ENCODE data around the gene IRAK1.

The IRAK1 gene

DNA sequence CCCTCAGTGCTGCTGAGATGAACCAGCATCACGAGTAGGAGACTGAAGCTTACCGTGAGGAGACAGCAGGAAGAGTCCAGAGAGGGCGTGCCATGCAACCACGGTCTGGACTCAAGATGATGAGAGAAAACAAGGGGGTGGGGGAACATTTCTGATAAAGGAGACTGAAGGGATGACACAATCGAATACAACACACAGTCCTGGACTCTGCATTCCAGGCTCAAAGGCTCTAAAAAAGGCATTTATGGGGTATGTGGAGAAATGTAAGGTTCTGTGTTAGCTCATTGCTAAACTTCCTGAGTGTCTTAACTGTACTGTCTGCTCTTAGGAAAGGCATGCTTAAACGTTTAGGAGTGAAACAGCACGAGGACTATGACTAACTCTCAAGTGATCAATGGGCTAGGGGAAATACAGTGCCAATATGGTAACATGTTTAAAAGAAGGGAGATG is 20.6 kb upstream of the IRAK1 start:
- DNase-seq, result no peak

DNA sequence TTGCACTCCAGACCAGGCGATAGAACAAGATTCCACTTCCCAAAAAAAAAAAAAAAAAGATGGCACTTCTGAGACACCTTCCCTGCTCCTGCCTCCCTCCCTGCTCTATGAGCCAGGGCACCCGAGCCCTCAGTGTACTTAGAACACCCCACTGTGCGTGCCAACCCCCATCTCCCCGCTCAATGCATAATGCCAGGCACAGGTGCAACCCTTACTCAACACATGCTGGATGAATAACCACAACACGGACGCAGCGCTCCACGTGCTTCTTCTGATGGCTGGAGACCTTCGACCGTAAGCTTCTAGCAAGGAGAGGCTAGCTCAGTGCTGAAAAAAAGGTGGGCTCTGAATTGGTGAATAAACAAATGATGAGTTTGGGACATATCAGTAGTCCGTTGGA is 19.9 kb upstream of the IRAK1 start:
- no peak for DNase-seq

DNA sequence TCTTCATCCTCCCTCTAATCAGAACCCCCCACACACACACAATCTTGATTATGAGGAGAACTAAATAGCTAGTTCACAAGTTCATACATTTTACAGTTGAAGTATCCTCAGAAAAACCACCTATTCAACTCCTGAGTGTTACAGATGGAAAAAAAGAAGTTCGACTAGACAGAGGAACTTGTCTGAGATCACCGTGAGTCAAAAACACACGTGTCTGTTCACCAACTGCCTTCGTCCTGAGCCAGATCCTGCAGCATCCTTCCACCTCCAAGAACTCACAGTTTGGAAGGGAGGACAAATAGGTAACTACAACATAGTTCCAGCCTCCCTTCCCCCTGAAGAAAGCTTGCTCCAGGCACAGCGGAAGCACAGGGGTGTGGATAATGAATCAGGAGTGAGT is 19.0 kb upstream of the IRAK1 start:
- DNase-seq, result no peak

DNA sequence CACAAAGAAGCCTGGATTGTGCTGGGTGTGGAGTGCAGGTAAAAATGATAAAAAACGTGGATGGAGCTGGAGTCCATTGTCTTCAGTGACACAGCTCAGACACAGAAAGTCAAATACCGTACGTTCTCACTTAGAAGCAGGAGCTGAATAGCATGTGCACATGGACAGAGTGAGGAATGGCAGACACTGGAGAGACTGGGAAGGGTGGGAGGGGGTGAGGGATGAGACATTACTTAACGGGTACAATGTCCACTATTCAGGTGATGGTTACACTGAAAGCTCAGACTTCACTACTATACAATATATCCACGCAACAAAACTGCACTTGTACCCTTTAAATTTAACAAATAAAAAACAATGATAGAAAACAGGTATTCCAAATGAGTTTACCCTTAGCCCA is 18.1 kb upstream of the IRAK1 start:
- DNase-seq, result no peak

DNA sequence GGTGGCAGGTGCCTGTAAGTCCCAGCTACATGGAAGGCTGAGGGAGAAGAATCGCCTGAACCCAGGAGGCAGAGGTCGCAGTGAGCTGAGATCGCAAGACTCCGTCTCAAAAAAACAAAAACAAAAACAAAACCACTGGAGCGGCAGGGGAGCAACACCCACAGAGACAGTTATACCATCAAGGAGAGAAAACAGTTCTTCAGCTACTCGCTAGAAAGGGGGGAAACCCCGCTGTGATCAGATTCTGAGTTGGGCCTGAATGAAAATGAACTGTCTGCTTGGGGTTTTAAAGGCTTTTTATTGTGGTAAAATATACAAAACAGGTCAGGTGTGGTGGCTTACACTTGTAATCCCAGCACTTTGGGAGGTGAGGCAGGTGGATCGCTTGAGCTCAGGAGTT is 16.8 kb upstream of the IRAK1 start:
- DNase-seq, result no peak

DNA sequence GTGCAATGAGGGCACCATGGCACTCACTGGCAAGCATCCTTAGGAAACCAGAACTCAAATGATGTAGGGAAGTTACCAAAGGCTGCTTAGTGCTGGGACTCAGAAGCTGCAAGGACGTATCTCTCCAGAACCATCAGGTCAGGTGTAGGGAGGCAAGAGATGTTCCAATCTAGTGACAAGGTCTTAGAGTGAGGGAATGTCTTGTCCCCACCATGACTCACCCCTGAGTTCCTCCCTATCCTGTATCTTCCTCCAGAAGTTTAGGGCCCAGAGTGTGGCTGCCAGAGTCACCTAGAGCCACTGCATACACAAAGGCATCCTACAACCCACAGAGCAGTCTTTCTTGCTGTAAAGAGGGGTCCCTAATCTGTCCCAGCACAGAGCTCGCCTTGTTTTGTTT is 14.1 kb upstream of the IRAK1 start:
- DNase-seq, result no peak

DNA sequence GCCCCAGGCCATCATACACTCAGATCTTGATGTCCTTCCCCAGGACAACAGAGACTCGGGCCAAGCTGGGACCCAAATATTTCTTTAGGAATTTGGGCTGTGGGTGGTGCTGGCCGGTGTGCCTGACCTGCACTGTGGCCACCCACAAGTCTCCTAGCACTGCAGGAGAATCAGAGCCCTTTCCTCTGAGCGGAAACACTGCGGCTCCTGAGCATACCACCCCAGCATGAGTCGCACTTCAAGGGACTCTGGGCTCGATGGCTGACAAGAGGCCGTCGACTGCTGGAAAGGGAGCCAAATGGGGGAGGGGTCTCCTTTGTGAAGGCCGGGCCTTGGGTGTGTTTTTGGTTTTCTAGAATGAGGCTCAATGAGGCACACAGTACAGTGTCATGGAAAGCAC is 13.0 kb upstream of the IRAK1 start:
- DNase-seq, result no peak

DNA sequence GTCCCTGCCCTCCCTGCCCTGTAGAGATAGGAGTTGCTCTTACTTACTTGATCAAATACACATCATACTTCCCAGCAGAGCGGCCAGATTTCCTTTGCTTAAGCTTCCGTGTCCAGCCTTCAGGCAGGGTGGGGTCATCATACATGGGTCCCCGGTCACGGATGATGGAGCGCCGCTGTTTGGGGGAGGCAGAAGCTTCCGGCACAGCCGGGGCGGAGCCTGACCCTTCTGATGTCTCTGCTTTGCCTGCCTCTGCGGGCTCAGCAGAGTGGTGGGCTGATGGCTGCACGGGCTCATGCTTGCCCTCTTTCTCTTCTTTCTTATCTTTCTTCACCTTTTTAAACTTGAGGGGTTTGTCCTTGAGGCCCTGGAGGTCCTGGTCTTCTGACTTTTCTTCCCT is 12.5 kb upstream of the IRAK1 start:
- no peak for DNase-seq

DNA sequence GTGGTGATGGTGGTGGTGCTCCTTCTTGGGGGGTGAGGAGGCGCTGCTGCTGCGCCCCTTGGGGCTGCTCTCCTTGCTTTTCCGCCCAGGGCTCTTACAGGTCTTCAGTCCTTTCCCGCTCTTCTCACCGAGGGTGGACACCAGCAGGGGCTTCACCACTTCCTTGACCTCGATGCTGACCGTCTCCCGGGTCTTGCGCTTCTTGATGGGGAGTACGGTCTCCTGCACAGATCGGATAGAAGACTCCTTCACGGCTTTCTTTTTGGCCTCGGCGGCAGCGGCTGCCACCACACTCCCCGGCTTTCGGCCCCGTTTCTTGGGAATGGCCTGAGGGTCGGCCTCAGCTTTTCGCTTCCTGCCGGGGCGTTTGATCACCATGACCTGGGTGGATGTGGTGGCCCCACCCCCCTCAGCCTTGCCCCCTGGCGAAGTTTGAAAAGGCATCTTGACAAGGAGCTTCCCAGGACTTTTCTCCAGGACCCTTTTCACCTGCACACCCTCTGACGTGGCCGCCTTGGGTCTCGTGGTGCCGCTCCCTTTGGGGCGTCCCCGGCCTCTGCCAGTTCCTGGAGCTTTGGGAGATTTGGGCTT is 11.1 kb upstream of the IRAK1 start:
- DNase-seq, result no peak

DNA sequence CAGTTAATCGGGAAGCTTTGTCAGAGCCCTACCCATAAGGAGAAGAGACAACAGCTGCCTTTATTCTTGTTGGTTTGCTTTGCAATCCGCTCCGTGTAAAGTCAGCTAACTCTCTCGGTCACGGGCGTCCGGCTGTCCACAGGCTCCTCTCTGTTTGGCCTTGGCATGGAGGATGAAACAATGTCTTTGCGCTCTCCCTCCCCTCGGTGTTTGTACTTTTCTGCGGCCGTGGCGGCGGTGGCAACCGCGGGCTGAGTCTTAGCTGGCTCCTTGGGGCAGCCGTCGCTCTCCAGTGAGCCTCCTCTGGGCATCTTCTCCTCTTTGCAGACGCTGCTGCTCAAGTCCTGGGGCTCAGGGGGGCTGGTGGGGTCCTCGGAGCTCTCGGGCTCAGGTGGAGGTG is 10.6 kb upstream of the IRAK1 start:
- DNase-seq, result no peak

DNA sequence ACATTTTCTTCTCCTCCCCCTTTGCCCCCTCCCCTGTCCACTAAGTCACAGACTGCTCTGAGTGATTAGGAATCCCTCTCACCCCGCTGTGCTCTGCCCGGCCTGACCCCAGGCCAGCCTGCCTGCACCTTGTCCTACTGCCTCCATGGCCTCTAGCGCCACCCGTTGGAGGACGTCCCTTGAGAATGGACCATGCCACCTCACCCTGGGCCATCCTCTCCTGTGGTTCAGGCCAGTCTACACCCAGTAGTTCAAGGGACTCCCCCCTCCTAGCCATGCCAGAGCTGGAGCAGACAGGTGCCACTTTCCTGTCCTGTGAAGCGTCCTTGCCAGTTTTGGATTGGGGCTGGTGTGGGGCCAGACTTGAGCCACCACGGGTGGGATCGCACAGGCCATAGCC is 9.7 kb upstream of the IRAK1 start:
- DNase-seq, result no peak

DNA sequence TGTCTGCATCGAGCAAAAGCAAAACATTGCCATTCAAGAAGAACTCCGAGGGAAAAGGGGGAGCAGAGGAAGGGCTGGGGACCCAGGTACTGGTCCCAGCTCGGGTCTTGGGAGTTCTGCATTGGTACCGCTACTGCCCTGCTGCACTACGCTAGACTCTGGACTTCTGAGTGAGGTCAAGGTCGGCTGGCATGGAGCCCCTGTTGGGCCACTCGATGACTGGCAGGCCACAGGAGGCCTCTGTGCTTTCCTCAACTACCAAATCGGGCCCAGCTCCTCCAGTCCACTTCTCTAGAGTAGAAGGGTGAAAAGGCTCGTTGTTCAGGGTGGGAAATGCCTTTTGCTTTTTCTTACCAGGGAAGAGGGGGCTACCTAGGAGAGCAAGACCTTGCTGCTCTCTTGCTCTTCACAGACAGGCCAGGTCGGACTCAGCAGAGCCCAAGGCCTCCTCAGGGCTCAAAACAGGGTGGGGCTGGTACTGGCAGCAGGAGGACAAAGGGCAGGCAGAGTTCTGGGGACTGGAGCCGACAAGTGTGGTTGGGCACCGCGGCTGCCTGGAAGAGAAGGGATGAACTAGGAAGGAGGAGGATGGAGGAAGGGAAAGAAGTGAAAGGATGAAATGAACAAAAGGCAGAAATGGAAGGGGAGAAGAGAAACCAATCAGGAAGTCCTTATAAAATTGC is 8.9 kb upstream of the IRAK1 start:
- no peak for DNase-seq

DNA sequence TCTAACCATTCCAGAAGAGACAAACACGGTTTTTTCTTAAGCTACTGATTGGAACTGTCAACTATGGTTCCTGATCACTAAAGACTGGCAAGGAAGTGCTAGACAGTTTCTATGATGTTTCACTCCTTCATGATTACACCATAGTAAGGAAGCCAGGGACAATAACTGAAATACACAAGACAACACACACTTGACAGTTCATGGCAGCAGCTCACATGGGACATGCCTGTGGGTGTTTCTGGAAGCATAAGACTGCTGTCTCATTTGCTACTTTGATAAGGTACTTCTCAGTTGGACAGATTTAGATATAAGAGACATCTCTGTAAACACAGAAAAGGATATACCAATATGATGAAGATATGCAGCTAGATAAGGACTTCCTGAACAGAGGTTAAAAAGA is 8.3 kb upstream of the IRAK1 start:
- no peak for DNase-seq

DNA sequence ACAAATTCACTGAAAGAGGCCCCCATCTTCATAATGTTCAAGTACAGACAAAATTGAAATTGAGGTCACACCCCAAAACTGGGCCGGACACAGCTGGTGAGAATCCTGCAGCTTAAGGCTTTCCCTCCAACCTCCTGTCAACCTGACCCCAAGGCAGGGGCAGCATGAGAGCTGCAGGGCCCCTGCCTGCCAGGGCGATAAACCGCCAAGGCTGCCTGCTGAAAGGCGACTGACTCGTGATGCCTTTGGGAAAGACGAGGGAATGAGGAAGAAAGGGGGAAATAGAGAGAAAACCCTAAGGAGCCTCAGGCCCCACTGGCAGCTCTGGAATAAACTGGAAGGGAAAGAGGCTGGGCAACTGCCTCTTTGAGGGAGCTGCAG is 7.3 kb upstream of the IRAK1 start:
- no peak for DNase-seq

DNA sequence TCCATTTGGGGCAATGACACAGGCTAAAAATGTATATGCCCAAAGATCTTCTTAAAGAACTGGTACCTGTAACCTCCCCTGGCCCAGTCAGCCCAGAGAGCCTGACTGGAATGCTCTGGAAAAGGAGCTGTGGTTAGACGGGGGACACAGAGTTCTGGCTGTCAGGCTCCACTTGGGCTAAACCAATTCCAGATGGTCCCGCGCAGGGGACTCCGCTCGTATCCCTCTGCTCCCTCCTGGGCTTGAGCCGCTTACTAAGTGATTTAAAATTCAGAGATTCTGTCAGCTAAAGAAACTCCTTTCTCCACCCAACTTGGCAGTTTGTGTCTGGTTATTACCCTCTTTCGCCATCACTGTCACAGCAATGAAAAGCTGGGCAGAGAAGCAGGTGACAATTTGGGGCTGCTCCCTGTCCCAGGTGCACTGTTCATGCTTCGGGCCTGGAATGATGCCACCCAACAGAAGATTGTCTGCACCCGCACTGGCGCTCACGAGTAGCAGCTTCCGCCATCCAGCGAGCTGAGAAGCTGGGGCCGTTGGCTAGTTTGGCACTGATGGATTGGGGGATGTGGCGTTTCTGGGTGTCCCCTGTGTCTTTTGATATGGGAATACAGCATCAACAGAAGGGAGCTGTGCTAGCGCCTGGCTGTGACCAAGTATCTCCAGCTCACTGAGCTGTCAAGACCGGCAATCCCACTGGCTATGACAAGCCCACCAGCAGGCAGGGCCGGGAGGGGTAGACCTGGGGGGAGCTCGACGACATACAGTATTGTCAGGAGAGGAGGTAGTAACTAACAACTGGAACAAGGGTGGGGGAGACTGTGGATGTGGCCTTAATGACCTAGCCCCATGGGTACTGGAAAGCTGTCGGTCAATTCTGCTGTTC is 6.7 kb upstream of the IRAK1 start:
- DNase-seq, result no peak

DNA sequence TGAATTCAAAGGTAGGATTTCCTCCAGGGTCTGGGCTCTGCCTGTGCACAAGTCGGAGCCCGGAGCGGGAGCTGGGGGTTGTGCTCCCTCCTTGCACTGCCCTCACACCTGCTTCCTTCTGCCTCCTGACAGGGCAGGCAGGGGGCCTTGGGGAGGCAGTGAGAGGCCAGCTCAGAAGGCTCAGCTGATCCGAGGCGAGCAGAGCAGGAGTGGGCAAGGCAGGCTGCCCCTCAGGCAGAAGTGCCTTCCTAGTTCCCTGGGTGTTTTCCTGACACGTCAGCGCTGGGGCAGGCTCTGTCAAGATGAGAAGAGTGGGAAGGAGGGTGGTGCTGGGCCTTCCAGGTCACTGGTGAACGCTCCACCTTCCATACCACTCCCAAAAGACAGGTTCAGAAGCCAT is 5.5 kb upstream of the IRAK1 start:
- DNase-seq, result no peak

DNA sequence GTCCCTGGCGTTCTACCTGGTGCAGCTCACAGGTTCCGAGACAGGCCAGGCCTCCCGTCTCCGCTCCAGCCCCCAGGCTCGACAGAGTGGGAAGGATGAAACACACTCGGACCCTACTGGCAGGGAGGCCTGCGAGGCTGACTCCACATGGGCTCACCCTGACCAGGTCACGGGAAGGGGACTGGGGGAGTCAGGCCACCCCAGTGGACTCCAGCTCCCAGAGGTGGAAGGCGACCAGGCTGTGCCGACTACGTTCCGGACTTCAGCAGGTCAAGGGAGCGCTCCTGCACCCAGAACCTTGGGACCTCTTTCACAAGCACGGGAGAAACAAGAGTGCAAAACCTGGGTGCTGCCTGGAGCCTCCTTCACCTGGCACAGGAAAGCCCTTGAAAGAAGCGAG is 4.6 kb upstream of the IRAK1 start:
- no peak for DNase-seq

DNA sequence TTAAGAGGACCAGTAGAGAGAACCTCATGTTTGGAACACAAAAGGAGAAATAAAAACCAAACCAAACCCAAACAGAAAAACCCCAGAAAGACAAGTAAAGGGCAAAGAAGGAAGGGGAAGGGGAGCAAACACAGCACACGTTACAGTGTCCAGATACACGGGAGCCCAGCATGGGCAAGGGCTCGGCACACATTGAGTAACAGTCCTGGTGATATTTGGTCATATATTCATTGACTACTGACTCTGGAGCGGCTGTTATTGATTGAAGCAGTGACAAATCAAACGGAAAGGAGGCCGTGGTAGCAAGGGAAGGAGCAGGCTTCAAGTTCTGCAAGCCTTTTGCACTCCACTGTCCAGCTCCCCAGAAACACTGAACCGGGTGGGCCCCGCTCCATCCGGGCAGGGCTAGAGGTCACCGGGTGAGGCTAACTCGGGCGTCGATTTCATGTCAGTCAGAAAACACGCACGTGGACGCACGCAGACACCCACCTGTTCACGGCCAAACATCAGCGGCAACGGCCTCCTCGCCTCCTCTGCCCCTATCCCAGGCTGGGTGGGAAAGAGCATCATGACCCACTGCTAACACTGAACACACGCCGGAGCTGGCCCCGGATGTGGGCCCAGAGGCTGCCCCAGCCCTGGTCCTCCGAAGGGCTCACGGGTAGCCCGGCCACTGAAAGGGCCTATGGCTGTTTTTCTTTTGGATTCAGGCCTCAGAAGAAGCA is 3.7 kb upstream of the IRAK1 start:
- no peak for DNase-seq

DNA sequence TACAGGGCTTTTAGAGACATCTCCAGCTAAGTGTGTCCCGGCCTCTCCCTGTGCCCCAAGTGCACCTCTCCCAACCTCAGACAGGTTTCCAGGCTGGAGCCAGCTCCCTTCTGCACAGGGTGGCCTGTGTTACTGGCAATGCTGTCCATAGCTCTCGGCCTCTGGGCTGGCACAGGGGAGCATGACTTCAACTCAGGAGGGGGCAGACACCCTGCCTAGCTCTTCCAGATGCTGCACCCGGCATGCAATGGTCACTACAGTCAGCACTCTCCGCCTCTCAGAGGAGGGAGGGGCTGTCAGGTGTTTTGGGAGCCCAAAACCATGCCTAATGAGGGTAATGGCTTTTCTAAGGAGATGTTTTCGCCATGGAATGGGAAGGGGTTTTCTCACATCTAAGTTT is 2.4 kb upstream of the IRAK1 start:
- DNase-seq, result no peak

DNA sequence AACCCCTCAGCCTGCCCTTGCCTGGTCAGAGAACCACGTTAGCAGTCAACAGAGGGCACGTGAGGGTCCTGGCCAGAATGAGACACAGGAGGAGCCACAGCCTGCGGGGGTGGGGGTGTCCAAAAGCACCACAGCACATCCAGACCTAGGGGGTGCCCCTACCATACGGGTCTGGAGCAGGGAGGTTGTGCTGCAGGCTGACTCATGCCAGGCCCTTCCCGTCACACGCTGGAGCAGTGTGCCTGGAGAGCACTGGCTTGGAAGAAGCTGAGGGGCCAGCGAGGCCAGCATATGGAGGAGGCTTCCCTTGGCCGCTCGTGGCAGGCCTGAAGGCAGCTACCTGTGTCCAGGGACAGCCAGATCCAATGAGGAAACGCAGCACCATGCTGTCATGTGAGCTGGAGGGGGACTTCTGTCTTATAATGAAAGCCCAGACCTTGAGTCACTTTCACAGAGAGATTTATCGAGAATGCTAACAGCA is 1.5 kb upstream of the IRAK1 start:
- no peak for DNase-seq

DNA sequence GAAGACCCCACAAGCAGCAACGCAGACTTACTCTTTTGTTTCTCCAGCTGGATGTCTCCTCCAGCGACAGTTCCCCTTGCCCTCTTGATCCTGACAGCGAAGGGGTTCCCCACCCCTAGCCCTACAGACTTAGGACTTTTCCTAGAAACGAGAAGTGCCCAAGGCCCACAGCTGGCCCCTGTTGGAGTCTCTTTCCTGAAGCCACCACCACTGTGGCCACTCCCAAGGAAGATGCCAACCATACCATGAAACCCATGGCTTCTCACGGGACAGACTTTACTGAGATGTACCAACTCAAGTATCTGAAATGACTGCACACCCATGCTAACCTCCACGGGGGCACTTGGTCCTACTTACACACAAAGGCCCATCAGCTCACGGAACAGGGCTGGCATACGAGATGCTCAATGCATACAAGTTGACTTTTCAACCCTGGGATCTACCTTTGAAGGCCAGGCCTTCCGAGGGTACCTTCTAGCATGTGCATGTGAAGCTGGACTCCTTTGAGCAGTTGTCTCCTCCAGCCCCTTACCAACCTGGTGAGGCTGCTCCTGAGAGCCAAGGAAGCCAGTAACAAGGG is 924 bp upstream of the IRAK1 start:
- DNase-seq, result no peak

DNA sequence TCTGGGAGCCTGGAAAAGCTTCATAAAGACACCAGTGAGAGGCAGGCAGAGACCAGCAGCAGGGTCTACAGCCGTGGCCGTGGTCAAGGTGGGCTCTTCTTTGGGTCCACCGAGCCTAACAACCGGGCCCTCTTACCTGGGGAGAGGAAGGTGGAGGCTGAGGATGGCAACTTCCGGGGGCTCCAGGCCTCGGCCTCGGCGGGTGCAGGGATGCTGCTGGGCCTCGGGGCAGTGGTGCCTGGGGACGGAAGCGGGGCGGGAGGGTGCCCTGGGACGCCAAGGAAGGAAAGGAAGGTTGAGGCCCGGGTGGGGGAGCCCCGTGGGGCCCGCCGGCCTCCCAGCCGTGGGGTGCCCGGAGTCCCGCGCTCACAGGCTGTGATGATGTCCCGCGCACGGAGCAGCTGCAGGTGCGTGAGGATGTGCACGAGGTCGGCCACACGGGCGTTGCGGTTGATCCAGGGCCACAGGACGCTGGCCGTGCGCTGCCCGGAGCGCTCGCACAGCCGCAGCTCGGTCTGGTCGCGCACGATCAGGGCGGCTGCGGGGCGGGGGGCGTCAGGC is 561 bp downstream of the IRAK1 start:
- DNase-seq, result peak; percentile 12

Data from T-helper 9 cell (primary cell).